ENCODE data around the gene TACC3. TPM values are rescaled to one million over a fixed set of nuclear protein-coding genes. Genes with fewer than 3 reads are reported as not detected.

TACC3 gene
- total RNA-seq, 1 donor from 2014 or later = 159 TPM

DNA sequence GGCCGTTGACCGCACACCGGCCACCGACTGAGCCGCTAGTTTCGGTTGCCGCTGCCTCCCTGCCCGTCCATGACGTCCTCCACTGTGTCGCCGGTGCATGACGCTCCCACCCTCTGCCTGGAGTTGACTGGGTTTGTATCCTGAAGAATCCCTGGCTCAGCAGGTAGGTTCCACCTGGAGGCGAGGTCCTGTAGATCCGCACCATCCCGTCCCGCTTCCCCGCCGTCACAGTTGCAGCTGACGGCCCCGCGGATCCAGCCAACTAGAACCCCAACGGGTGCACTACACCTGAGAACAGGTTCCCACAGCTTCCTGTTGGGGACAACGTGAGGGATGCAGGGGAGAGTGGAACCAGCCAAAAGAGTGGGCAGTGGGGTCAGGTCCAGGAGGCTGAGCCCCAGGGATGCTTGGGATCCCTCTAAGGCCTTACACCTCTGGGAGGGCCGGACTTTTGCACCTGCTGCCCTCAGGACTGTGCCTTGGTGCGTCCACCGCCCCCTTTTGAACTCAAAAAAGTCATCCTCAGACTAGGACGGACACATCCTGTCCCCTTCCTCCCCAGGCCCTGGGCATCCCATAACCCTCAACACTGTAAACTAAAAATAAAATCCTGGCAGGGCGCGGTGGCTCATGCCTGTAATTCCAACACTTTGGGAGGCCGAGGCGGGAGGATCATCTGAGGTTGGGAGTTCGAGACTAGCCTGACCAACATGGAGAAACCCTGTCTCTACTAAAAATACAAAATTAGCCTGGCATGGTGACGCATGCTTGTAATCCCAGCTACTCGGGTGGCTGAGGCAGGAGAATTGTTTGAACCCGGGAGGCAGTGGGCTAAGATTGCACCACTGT lies 8.1 kb upstream of the TACC3 start:
- TF ChIP-seq CTCF (conservative IDR thresholded peaks at IDR 0.05) = no peak
- no peaks in the 10 kb centered on the region for H3K9me3 Mint-ChIP-seq

DNA sequence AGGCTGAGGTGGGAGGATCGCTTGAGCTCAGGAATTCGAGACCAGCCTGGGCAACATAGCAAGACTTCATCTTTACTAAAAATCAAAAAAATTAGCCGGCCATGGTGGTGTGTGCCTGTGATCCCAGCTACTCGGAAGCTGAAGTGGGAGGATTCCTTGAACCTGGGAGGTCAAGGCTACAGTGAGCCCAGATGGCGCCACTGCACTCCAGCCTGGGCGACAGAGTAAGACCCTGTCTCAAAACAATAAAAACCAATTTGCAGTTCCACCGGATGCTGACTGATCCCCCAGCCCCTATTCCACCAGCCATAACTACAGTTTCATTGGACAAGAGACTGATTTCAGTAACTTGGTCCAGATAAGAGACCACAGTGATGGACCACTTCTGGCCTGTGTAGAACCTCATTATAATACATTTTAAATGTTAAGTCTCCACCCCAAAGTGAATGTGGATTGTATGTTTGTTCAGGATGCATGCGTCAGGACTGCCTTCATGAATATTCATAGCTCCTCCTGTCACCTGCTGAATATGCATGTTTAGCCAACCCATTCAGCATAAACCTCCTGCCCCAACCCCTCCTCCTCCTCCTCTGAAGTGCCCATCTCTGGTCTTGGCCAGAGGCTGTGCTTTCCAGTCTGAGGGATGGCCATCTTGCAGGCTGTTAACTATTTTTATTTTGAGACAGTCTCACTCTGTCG lies 6.9 kb upstream of the TACC3 start:
- Mint-ChIP-seq H3K36me3 (ENCODE audit: low read depth) (peaks cover 7% of the 10 kb centered on the region), H3K4me1 (peaks cover 42% of the 10 kb centered on the region), H3K27ac (ENCODE audit: unreplicated experiment) (no peak overlapping the region), H3K4me3 (peak overlapping the region; percentile 91), H3K27me3 (ENCODE audit: low read depth) (no peaks in the 10 kb centered on the region), H3K9me3 (no peaks in the 10 kb centered on the region)
- no peak for TF ChIP-seq CTCF (conservative IDR thresholded peaks at IDR 0.05)
- no peak for DNase-seq (ENCODE audit: low read depth, low spot score)

More for the DNA sequence above, 8.1 kb upstream of the TACC3 start:
- Mint-ChIP-seq H3K4me3 (peak overlapping the region; percentile 91), H3K4me1 (peaks cover 44% of the 10 kb centered on the region), H3K27ac (ENCODE audit: unreplicated experiment) (peak overlapping the region; percentile 96), H3K36me3 (ENCODE audit: low read depth) (peaks cover 12% of the 10 kb centered on the region), H3K27me3 (ENCODE audit: low read depth) (no peaks in the 10 kb centered on the region)
- no peak for DNase-seq (ENCODE audit: low read depth, low spot score)

DNA sequence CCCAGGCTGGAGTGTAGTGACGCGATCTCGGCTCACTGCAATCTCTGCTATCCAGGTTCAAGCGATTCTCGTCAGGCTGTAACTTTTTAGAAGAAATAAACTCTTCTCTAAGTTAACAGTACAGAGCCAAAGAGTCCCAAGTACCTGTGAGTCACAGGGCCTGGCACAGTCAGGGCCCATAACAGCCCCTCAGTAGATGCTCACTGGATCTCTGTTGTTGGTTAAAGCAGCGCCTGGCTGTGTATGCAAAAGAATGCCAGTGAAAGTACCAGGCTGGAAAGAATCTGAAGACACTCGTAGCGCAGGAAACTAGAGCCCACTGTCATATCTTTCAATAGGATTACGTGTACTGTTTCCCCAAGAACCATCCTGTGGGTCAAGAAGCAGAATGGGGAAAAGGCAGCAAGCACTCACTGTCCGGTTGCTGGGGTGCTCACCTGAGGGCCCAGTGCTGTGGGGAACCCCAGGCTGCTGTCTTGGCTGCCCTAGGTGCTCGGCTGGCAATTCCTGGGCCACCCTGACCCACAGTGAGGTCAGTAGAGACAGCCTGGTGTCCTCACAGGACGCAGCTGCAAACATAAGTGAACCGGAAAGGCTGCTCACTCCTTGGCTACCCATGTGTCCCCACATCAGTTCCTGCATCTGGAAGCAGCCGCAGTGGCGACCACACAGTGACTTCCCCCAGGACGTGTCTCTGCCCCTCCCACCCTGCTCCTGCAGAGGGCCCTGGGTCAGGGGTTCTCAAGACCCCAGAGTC lies 6.1 kb upstream of the TACC3 start:
- peaks cover 3% of the 10 kb centered on the region for H3K36me3 Mint-ChIP-seq (ENCODE audit: low read depth)

GRCh38 chr4:1716065-1716945 lies 5.0 kb upstream of the TACC3 start:
- Mint-ChIP-seq H3K36me3 (ENCODE audit: low read depth) (no peaks in the 10 kb centered on the region), H3K27me3 (ENCODE audit: low read depth) (no peaks in the 10 kb centered on the region), H3K9me3 (no peaks in the 10 kb centered on the region), H3K27ac (ENCODE audit: unreplicated experiment) (no peak overlapping the region), H3K4me3 (peak overlapping the region; percentile 91), H3K4me1 (peaks cover 33% of the 10 kb centered on the region)
- no peak for TF ChIP-seq CTCF (conservative IDR thresholded peaks at IDR 0.05)
- DNase-seq (ENCODE audit: low read depth, low spot score) = no peak

More for the DNA sequence above, 6.1 kb upstream of the TACC3 start:
- no peak for DNase-seq (ENCODE audit: low read depth, low spot score)
- no peak overlapping the region for H3K27ac Mint-ChIP-seq (ENCODE audit: unreplicated experiment)
- no peaks in the 10 kb centered on the region for H3K27me3 Mint-ChIP-seq (ENCODE audit: low read depth)
- peaks cover 42% of the 10 kb centered on the region for H3K4me1 Mint-ChIP-seq
- no peaks in the 10 kb centered on the region for H3K9me3 Mint-ChIP-seq
- no peak for TF ChIP-seq CTCF (conservative IDR thresholded peaks at IDR 0.05)
- peak overlapping the region; percentile 91 for H3K4me3 Mint-ChIP-seq

Measured in neural crest cell (in vitro differentiated cells).